ENCODE data around the gene CNTRL.

- TF ChIP-seq CTCF (IDR thresholded peaks at IDR 0.05; ENCODE audit: low read depth, low read length) (no peak), POLR2A (IDR thresholded peaks at IDR 0.05; ENCODE audit: extremely low read depth, insufficient read length) (no peak), MAX (IDR thresholded peaks at IDR 0.05; ENCODE audit: low read depth, low read length) (no peak), MYC (IDR thresholded peaks at IDR 0.05; ENCODE audit: low read depth, low read length) (no peak)
These were observed 114.9 kb downstream of the CNTRL start for GRCh38 chr9:121189660-121190059.

Data from NB4 (cell line).